B cell (primary cell): Measurements from ENCODE around the gene PRODH. TPM values are rescaled to one million over a fixed set of nuclear protein-coding genes. Genes with fewer than 3 reads are reported as not detected.

Experiments used
- ATAC-seq: fragments of 200-7000 bp; cut with Tn5 transposase; one replicate; pipeline ENCODE4 v1.10.0; 2021; ENCODE audit warnings: low read depth, mild to moderate bottlenecking, moderate number of reproducible peaks, moderate library complexity
- CTCF ChIA-PET: fragments of 350-600 bp; sonication (Branson Sonifier 250); formaldehyde crosslinking; loops from one replicate; lab custom pipeline; 2021; ENCODE audit warnings: antibody characterized with exemption, inconsistent platforms; lab: Charles Lee
- POLR2A ChIA-PET: fragments of 350-600 bp; sonication (Branson Sonifier 250); formaldehyde crosslinking; loops from one replicate; lab custom pipeline; 2021; ENCODE audit warnings: antibody characterized with exemption; lab: Charles Lee
- DNase-seq: peaks from one replicate; pipeline ENCODE4 v3.0.0; 2013
- H2AFZ ChIP-seq: 2 replicates; pipeline ENCODE4 v1.6.1; 2012; ENCODE audit warnings: mild to moderate bottlenecking, low read depth, low read length; ENCODE audit not compliant: insufficient read depth, poor library complexity, severe bottlenecking
- H3K27ac ChIP-seq, 2 donors: 1 replicate in 1 of 2; 2 replicates in 1 of 2; pipeline ENCODE4 v1.5.1; 2012 to 2013; ENCODE audit warnings: low read length in 2 of 2, mild to moderate bottlenecking in 2 of 2, moderate library complexity in 1 of 2
- H3K27me3 ChIP-seq, 4 experiments: fragments of 200-600 bp in 1 of 4; sonication (generic) in 1 of 4; replicated peaks in 1 of 4; 1 replicate in 2 of 4; 2 replicates in 2 of 4; pipeline versions ENCODE4 v1.6.1 to v1.7.0; 2013 to 2016; ENCODE audit warnings: low read length in 3 of 4, mild to moderate bottlenecking in 2 of 4, mixed read lengths in 1 of 4, moderate library complexity in 1 of 4; ENCODE audit not compliant: insufficient read depth in 4 of 4, control insufficient read depth in 3 of 4; ENCODE audit errors: control extremely low read depth in 1 of 4
- H3K36me3 ChIP-seq, 2 experiments: replicated peaks in 1 of 2; 1 replicate in 1 of 2; 2 replicates in 1 of 2; pipeline versions ENCODE4 v1.6.1 to v1.7.1; 2013; ENCODE audit warnings: low read length in 1 of 2; ENCODE audit not compliant: insufficient read depth in 2 of 2, control insufficient read depth in 1 of 2; ENCODE audit errors: control extremely low read depth in 1 of 2, extremely low read depth in 1 of 2
- H3K4me1 ChIP-seq, 2 donors: fragments of 200-600 bp in 1 of 2; sonication (generic) in 1 of 2; 1 replicate in 1 of 2; 2 replicates in 1 of 2; pipeline versions ENCODE4 v1.5.1 to v1.6.1; 2013 to 2017; ENCODE audit warnings: low read length in 2 of 2; ENCODE audit not compliant: control insufficient read depth in 2 of 2, insufficient read depth in 2 of 2
- H3K4me2 ChIP-seq: replicated peaks from 2 replicates; pipeline ENCODE3; 2012; ENCODE audit warnings: mild to moderate bottlenecking, low read depth, low read length; ENCODE audit not compliant: poor library complexity, severe bottlenecking
- H3K4me3 ChIP-seq, 5 experiments: fragments of 200-600 bp in 1 of 5; sonication (generic) in 1 of 5; 1 replicate in 3 of 5; 2 replicates in 2 of 5; pipeline versions ENCODE4 v1.5.1 to v1.7.0; 2011 to 2016; ENCODE audit warnings: low read length in 4 of 5, mild to moderate bottlenecking in 4 of 5, low read depth in 2 of 5, control low read depth in 1 of 5, moderate library complexity in 1 of 5; ENCODE audit not compliant: insufficient read depth in 1 of 5; ENCODE audit errors: control extremely low read depth in 1 of 5, extremely low read depth in 1 of 5
- H3K79me2 ChIP-seq: fragments of 200-600 bp; sonication (generic); one replicate; pipeline ENCODE4 v1.6.0; 2016; ENCODE audit warnings: low read length; ENCODE audit not compliant: control insufficient read depth, insufficient read depth
- H3K9ac ChIP-seq: fragments of 200-600 bp; sonication (generic); 2 replicates; pipeline ENCODE4 v1.6.1; 2017; ENCODE audit warnings: mild to moderate bottlenecking, low read length, moderate library complexity
- H3K9me3 ChIP-seq, 3 donors: one replicate each; pipeline versions ENCODE4 v1.6.1 to v1.7.1; 2013; ENCODE audit warnings: low read length in 2 of 3; ENCODE audit not compliant: control insufficient read depth in 2 of 3, insufficient read depth in 1 of 3; ENCODE audit errors: control extremely low read depth in 1 of 3
- H4K20me1 ChIP-seq: 2 replicates; pipeline ENCODE4 v1.6.0; 2012; ENCODE audit warnings: mild to moderate bottlenecking, low read length; ENCODE audit not compliant: insufficient read depth, control insufficient read depth, poor library complexity, severe bottlenecking
- H3K27ac Mint-ChIP-seq: one replicate; pipeline ENCODE4 v1.8.0; 2021; ENCODE audit warnings: mixed read lengths
- H3K27me3 Mint-ChIP-seq: one replicate; pipeline ENCODE4 v1.8.0; 2021; ENCODE audit warnings: mixed read lengths
- H3K4me1 Mint-ChIP-seq: one replicate; pipeline ENCODE4 v1.8.0; 2021; ENCODE audit warnings: mixed read lengths
- H3K4me3 Mint-ChIP-seq: one replicate; pipeline ENCODE4 v1.8.0; 2021; ENCODE audit warnings: mixed read lengths
- H3K9me3 Mint-ChIP-seq: one replicate; pipeline ENCODE4 v1.8.0; 2022; ENCODE audit warnings: mixed read lengths; ENCODE audit not compliant: insufficient read depth
- EZH2 ChIP-seq: IDR thresholded peaks from 2 replicates; pipeline ENCODE4 v1.6.1; 2012; ENCODE audit warnings: borderline replicate concordance, low read depth, mild to moderate bottlenecking, moderate library complexity, low read length; ENCODE audit not compliant: insufficient read depth, poor library complexity, severe bottlenecking
- WGBS: methylation state at CpG from one replicate; pipeline ENCODE4 v1.1.5; 2013; ENCODE audit warnings: missing lambda C conversion rate; ENCODE audit not compliant: insufficient coverage; 5-methylcytosine and 5-hydroxymethylcytosine counted together
- intact Hi-C: fragments of 100-400 bp; cut with micrococcal nuclease; formaldehyde crosslinking; loops from one replicate; pipeline ENCODE4 v1.10.0; 2022
- polyA plus RNA-seq: library from polyadenylated mRNA; depleted of rRNA; stranded (reverse); fragments of >200 nt; gene quantifications from 2 replicates; pipeline ENCODE4 v1.2.3, GENCODE V29; 2012
- total RNA-seq, 2 donors: library from RNA; stranded (reverse); fragments of 120-200 nt in 1 of 2; gene quantifications; 1 replicate in 1 of 2; 2 replicates in 1 of 2; pipeline versions ENCODE4 v1.2.3 to v1.2.4, GENCODE V29; 2013 to 2022
- TF ChIP-seq, protein P1 (sequence below): fragments of 200-600 bp; IDR thresholded peaks from one replicate; pipeline ENCODE4 v1.8.0; 2022; ENCODE audit warnings: antibody characterized with exemption, mild to moderate bottlenecking

Gene PRODH
- total and polyA plus RNA-seq, 2 donors (not counting 1 experiment from before 2014, with no cell fraction given): not detected

DNA sequence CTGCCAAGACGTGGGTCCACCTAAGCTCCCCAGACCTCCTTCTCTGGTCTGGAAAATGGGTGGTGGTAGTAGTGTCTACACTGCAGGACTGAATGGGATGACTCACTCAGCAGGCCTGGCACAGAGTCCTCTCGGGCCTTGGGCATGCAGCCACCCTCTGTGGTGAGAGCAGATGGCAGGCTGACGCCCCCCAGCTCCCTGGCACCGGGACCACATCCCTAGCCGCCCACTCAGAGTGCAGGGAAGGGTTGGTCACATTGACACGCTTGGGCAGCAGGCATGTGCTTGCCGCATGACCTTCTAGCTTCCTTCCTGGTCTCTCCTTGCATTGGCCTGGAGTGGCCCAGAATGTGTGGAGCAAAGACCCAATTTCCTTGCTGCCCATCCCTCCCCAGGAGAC is 30.7 kb upstream of the PRODH start:
- H3K4me1 Mint-ChIP-seq: peaks cover 5% of the 10 kb centered on the region
- Histone ChIP-seq H3K79me2 (no peaks in the 10 kb centered on the region), H3K27me3 (peaks cover 0 to 17% (median 3%) of the 10 kb centered on the region in 4 experiments), H3K36me3 (no peaks in the 10 kb centered on the region), H3K27ac (no peak overlapping the region), H4K20me1 (no peaks in the 10 kb centered on the region), H2AFZ (no peak overlapping the region), H3K4me2 (no peak overlapping the region), H3K9ac (no peak overlapping the region), H3K9me3 (peaks cover 0 to 4% (median 0%) of the 10 kb centered on the region in 3 donors), H3K4me3 (no peak overlapping the region), H3K4me1 (peaks cover 0 to 5% of the 10 kb centered on the region in 2 donors)
- CTCF ChIA-PET: interaction anchor here (0.6 kb wide), 1 partner anchor 1943 kb away, joined by 3 read pairs; no protein-coding TSS in a partner anchor
- DNase-seq: no peak
- H3K4me3 Mint-ChIP-seq: no peak overlapping the region
- intact Hi-C loops: no loop called here
- no peaks in the 10 kb centered on the region for H3K9me3 Mint-ChIP-seq
- H3K27ac Mint-ChIP-seq: no peak overlapping the region
- POLR2A ChIA-PET: no interaction called here
- no peak for ATAC-seq
- peaks cover 18% of the 10 kb centered on the region for H3K27me3 Mint-ChIP-seq
- TF ChIP-seq, protein P1, sequence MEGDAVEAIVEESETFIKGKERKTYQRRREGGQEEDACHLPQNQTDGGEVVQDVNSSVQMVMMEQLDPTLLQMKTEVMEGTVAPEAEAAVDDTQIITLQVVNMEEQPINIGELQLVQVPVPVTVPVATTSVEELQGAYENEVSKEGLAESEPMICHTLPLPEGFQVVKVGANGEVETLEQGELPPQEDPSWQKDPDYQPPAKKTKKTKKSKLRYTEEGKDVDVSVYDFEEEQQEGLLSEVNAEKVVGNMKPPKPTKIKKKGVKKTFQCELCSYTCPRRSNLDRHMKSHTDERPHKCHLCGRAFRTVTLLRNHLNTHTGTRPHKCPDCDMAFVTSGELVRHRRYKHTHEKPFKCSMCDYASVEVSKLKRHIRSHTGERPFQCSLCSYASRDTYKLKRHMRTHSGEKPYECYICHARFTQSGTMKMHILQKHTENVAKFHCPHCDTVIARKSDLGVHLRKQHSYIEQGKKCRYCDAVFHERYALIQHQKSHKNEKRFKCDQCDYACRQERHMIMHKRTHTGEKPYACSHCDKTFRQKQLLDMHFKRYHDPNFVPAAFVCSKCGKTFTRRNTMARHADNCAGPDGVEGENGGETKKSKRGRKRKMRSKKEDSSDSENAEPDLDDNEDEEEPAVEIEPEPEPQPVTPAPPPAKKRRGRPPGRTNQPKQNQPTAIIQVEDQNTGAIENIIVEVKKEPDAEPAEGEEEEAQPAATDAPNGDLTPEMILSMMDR: no peak
- TF ChIP-seq EZH2: no peak
- WGBS: 73% methylated on average over 7 of the region's 7 CpGs

DNA sequence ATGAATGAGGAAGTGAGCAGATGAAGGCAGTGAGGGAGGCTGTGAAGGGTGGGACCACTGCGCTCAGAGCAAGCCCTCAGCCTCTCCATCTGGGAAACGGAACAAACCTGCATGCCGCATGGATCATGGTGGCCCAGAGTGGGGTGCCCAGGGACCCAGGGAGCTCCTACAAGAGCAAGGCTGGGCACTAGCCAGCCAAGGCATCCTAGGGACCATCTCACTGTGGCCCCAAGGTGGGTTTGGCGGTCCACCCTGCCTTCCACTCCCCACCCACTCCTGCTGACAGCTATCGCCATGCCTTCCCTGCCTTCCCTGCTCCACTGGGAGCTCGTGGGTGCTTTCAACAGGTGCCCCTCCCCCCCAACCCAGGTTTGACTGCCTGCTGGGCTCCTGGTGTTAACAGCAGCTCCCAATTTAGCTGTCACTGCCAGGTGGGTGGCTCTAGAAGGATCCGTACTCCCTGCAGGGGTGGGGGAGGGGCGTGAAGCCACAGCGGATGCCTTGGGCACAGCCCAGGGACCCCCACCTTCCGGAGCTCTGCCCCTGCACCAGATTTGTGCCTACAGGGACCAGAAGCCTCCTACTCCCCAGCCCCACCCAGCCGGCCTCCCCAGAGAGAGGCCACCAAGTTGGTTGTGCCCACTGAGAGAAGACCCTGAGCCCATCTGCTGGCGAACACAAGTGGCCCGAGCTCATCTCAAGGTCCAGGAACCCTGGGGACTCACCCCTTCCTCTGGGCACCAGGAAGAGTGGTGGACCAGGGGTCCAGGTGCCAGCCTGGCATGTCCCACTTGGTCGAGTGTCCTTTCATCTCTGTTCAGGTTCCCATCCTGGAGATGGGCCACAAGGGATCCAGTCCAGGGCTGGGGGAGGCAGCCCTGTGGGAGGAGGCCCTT is 29.7 kb upstream of the PRODH start:
- H2AFZ ChIP-seq: no peak overlapping the region
- no peaks in the 10 kb centered on the region for H3K79me2 ChIP-seq
- Mint-ChIP-seq H3K9me3 (no peaks in the 10 kb centered on the region), H3K4me3 (no peak overlapping the region), H3K27me3 (peaks cover 17% of the 10 kb centered on the region), H3K27ac (no peak overlapping the region), H3K4me1 (peaks cover 4% of the 10 kb centered on the region)
- no peak overlapping the region for H3K4me3 ChIP-seq
- TF ChIP-seq, protein P1: no peak
- no peak for TF ChIP-seq EZH2
- H3K9me3 ChIP-seq: peaks cover 0 to 4% (median 0%) of the 10 kb centered on the region in 3 donors
- DNase-seq: no peak
- no peaks in the 10 kb centered on the region for H4K20me1 ChIP-seq
- H3K9ac ChIP-seq: no peak overlapping the region
- H3K27ac ChIP-seq: no peak overlapping the region
- H3K4me2 ChIP-seq: no peak overlapping the region
- H3K36me3 ChIP-seq: no peaks in the 10 kb centered on the region
- ChIA-PET CTCF (no interaction called here), POLR2A (no interaction called here)
- H3K4me1 ChIP-seq: peaks cover 0 to 2% of the 10 kb centered on the region in 2 donors
- peaks cover 0 to 9% (median 0%) of the 10 kb centered on the region in 4 experiments for H3K27me3 ChIP-seq
- no peak for ATAC-seq
- intact Hi-C loops: no loop called here
- 72% methylated on average over 14 of the region's 14 CpGs for WGBS
